Stimulated activated effector memory CD8-positive, alpha-beta T cell treated with anti-CD3 and anti-CD28 coated beads, Interleukin-12 subunit alpha, Interleukin-12 subunit beta, amount 100 ng/mL, for 72 hours (primary cell): ENCODE results near the gene TBCE.

Experiments used
- ATAC-seq: fragments of 150-1000 bp; cut with Tn5 transposase; 2 replicates; pipeline ENCODE4 v1.10.0; 2021
- DNase-seq, 2 donors: peaks; one replicate each; pipeline ENCODE4 v3.0.0; 2021 to 2022; ENCODE audit warnings: low spot score in 2 of 2
- H3K27ac Mint-ChIP-seq: one replicate; pipeline ENCODE4 v1.8.0; 2022; ENCODE audit warnings: mild to moderate bottlenecking, mixed read lengths
- H3K36me3 Mint-ChIP-seq: one replicate; pipeline ENCODE4 v1.8.0; 2022; ENCODE audit warnings: mild to moderate bottlenecking, mixed read lengths
- H3K4me1 Mint-ChIP-seq: one replicate; pipeline ENCODE4 v1.8.0; 2022; ENCODE audit warnings: mixed read lengths
- H3K4me3 Mint-ChIP-seq: one replicate; pipeline ENCODE4 v1.8.0; 2022; ENCODE audit warnings: mild to moderate bottlenecking, mixed read lengths
- H3K9me3 Mint-ChIP-seq: one replicate; pipeline ENCODE4 v1.8.0; 2022; ENCODE audit warnings: mixed read lengths

The TBCE gene

DNA sequence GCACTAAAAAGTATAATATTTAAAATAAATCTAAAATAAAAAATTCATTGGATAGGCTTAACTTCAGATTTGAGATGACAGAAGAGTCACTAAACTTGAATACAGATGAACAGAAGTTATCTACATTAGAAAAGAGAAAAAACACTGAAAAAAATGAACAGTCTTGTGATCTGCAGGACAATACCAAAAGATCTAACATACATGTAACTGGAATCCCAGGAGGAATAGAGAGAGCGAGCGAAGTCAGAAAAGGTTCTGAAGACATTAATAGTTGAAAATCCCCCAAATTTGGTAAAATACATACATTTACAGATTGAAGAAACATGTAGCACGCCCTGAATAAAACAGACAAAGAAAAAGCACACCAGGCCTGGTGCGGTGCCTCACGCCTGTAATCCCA is 115.9 kb downstream of the TBCE start:
- H3K9me3 Mint-ChIP-seq: no peaks in the 10 kb centered on the region
- DNase-seq (no peak), ATAC-seq (no peak)
- no peak overlapping the region for H3K27ac Mint-ChIP-seq
- no peaks in the 10 kb centered on the region for H3K4me1 Mint-ChIP-seq
- H3K36me3 Mint-ChIP-seq: peaks cover 51% of the 10 kb centered on the region
- H3K4me3 Mint-ChIP-seq: no peak overlapping the region

DNA sequence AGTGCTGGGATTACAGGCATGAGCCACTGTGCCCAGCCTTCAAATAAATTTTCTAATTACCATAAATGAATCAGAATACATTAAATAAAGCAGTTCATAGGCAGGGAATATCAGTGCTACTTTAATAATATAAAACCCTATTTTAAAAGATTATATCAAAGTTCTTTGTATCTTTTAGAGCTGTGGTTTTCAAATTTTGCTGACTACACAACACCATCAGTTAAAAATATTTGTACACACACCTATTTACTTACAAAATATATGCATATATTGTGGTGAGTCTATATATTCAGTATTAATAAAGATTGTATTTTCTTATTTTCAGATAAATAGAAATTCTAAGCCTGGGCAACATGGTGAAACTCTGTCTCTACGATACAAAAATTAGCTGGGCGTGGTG is 118.3 kb downstream of the TBCE start:
- H3K36me3 Mint-ChIP-seq: peaks cover 41% of the 10 kb centered on the region
- DNase-seq: no peak
- no peak overlapping the region for H3K4me3 Mint-ChIP-seq
- peaks cover 8% of the 10 kb centered on the region for H3K4me1 Mint-ChIP-seq
- ATAC-seq: no peak
- no peaks in the 10 kb centered on the region for H3K9me3 Mint-ChIP-seq
- H3K27ac Mint-ChIP-seq: no peak overlapping the region

DNA sequence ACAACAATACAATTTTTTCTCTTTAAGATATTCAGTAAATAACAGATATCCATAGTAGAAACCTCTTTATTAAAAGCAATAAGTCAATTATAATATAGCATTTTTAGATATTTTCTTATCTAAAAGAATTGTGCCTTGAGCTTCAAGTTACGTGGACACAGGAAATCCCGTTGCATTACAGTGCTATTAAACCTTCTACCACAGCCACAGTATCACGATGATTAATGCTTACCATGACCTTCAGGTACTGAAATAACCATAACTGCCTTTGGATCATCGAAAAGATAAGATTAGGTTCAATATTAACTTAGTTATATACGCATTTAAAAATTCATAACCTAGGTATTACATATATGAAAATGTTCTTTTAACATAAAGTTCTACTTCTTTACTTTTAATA is 119.1 kb downstream of the TBCE start:
- Mint-ChIP-seq H3K36me3 (peaks cover 40% of the 10 kb centered on the region), H3K4me3 (no peak overlapping the region), H3K9me3 (no peaks in the 10 kb centered on the region), H3K4me1 (peaks cover 8% of the 10 kb centered on the region), H3K27ac (no peak overlapping the region)
- DNase-seq (no peak), ATAC-seq (no peak)

DNA sequence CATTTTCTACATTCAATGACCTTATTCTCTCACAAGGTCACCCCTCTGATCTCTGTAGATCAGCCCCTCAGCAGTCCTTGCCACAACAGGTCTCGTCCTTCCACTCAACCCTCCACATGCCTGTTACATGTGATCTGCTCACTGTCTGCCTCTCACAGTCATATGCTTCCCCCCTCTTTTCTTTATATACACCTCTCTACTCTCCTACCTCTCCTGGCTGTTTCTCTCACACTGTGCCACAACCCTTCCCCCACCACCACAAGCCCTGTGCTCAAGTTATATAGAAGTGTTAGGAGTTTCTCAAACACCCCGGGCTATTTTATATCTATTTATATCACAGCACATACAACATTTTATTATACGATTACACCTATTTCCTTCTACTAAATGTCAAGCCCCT is 124.4 kb downstream of the TBCE start:
- no peak overlapping the region for H3K4me3 Mint-ChIP-seq
- H3K36me3 Mint-ChIP-seq: peaks cover 43% of the 10 kb centered on the region
- H3K27ac Mint-ChIP-seq: no peak overlapping the region

DNA sequence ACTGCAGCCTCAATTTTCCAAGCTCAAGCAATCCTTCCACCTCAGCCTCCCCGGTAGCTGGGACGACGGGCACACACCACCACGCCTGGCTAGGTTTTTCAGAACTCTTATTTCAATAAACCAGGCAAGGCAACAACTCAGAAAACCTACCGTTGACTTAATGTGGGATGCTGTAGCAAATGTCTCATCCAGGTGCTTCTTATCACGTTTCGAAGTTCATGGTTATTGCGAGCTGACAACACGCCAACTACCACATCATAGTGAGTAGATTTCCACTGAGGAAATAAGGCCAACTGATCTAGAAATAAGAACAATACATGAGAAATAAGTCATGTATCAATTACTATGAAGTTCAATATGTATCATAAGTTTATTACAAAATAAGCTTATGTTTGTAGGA is 127.3 kb downstream of the TBCE start:
- H3K9me3 Mint-ChIP-seq: no peaks in the 10 kb centered on the region
- no peak overlapping the region for H3K27ac Mint-ChIP-seq
- DNase-seq: no peak
- ATAC-seq: no peak
- H3K4me1 Mint-ChIP-seq: peaks cover 16% of the 10 kb centered on the region
- H3K36me3 Mint-ChIP-seq: peaks cover 34% of the 10 kb centered on the region
- H3K4me3 Mint-ChIP-seq: no peak overlapping the region

More for the DNA sequence above, 124.4 kb downstream of the TBCE start:
- Mint-ChIP-seq H3K4me1 (peaks cover 17% of the 10 kb centered on the region), H3K9me3 (no peaks in the 10 kb centered on the region)
- ATAC-seq: no peak
- no peak for DNase-seq

DNA sequence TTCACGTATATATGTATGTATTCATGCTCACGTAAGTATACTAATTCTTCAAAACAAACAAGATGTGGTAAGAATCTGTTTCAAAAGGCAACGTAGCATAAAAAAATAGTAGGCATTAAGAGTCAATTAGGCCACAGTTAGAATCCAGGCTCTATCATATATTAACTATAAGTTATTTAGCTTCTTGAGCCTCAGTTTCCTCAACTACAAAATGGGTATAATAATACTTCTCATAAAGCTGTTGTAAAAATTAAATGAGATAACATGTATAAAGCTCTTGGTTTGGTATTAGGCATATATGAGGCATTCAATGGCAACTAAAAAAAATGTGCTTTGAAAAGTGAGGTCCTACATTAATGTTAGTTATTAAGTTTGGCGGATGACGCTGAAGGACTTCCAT is 127.8 kb downstream of the TBCE start:
- Mint-ChIP-seq H3K9me3 (no peaks in the 10 kb centered on the region), H3K27ac (no peak overlapping the region), H3K4me3 (no peak overlapping the region), H3K36me3 (peaks cover 31% of the 10 kb centered on the region), H3K4me1 (peaks cover 11% of the 10 kb centered on the region)
- DNase-seq (no peak), ATAC-seq (no peak)

DNA sequence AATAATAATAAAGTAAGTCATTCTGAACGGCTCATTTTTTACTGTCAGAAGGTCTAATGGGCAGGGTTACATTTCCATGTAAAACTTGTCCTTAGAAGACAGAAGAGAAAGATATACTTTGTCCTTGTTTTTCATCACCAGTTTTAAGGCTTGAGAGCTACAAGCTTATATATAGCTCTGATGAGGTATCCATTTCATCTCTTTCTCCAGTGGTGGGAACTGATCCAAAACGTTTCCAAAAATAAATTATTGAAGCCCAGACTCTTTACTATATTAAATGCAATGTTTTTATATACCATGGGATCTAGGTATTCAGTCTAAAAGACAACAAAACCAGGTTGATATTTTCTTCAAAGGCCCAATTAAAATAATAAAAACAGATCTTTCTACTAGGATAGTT is 128.3 kb downstream of the TBCE start:
- Mint-ChIP-seq H3K4me1 (peaks cover 9% of the 10 kb centered on the region), H3K4me3 (no peak overlapping the region)

DNA sequence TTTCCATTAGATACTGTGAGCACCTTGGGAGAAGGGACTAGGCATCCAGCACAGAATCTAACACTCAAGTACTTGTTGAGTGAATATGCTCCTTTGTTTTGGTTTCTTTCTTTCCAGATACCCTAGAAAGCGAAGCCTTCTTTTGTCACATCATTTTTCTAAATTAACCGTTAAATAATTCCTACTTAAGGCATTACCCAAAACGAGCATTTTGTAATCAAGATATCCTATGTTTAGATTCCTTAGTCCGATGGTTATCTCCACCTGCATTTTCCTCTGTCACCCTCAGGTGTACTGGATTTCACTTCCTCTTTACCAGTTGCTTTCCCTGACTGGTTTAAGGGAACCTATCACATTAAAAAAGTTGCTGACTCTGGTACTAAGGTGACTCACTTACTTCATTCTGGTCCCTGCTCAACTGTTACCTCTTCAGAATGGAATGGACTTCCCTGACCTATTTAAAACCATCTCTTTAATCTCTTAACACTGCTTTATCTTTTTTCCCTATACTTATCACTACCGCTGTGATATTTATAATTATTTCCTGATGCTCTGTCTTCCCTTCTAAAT is 133.8 kb downstream of the TBCE start:
- DNase-seq: no peak
- Mint-ChIP-seq H3K4me3 (no peak overlapping the region), H3K27ac (no peak overlapping the region), H3K4me1 (peaks cover 17% of the 10 kb centered on the region), H3K36me3 (peaks cover 20% of the 10 kb centered on the region), H3K9me3 (no peaks in the 10 kb centered on the region)
- no peak for ATAC-seq

More for the DNA sequence above, 128.3 kb downstream of the TBCE start:
- ATAC-seq (no peak), DNase-seq (no peak)
- Mint-ChIP-seq H3K27ac (no peak overlapping the region), H3K36me3 (peaks cover 28% of the 10 kb centered on the region), H3K9me3 (no peaks in the 10 kb centered on the region)
